HG03066 (cell line): ENCODE results near the gene KHDC4.
A peak's percentile ranks its signal among the peaks of the same experiment; 100 is the strongest.

Experiments
- ATAC-seq: cut with Tn5 transposase; IDR thresholded peaks from one replicate; pipeline ENCODE4 v1.9.1; 2021; ENCODE audit warnings: low read depth; ENCODE audit not compliant: unreplicated experiment

KHDC4 gene

GRCh38 chr1:155970531-155971167 is 36.4 kb upstream of the KHDC4 start:
- peak; percentile 68 for ATAC-seq

- ATAC-seq = no peak
Observed at GRCh38 chr1:155969377-155969791, 35.2 kb upstream of the KHDC4 start.

- ATAC-seq = no peak
Observed at GRCh38 chr1:155968670-155969069, 34.5 kb upstream of the KHDC4 start.

GRCh38 chr1:155968051-155968400 is 33.8 kb upstream of the KHDC4 start:
- no peak for ATAC-seq

- ATAC-seq = no peak
Observed at GRCh38 chr1:155967341-155968050, 33.3 kb upstream of the KHDC4 start.

GRCh38 chr1:155966750-155967149 is 32.5 kb upstream of the KHDC4 start:
- no peak for ATAC-seq

GRCh38 chr1:155966135-155966534 is 31.9 kb upstream of the KHDC4 start:
- ATAC-seq = no peak

GRCh38 chr1:155964193-155964592 is 30.0 kb upstream of the KHDC4 start:
- ATAC-seq = no peak

GRCh38 chr1:155962599-155963211 is 28.5 kb upstream of the KHDC4 start:
- ATAC-seq = no peak

GRCh38 chr1:155961937-155962336 is 27.7 kb upstream of the KHDC4 start:
- no peak for ATAC-seq

- ATAC-seq = no peak
Observed at GRCh38 chr1:155960081-155960745, 26.0 kb upstream of the KHDC4 start.

- ATAC-seq = no peak
Observed at GRCh38 chr1:155957411-155957915, 23.2 kb upstream of the KHDC4 start.

- ATAC-seq = no peak
Observed at GRCh38 chr1:155954645-155955044, 20.4 kb upstream of the KHDC4 start.

GRCh38 chr1:155952505-155952890 is 18.3 kb upstream of the KHDC4 start:
- no peak for ATAC-seq

GRCh38 chr1:155951753-155952504 is 17.7 kb upstream of the KHDC4 start:
- ATAC-seq = no peak

- ATAC-seq = no peak
Observed at GRCh38 chr1:155950829-155951228, 16.6 kb upstream of the KHDC4 start.

GRCh38 chr1:155947741-155948140 is 13.5 kb upstream of the KHDC4 start:
- no peak for ATAC-seq

GRCh38 chr1:155947292-155947691 is 13.1 kb upstream of the KHDC4 start:
- ATAC-seq = no peak

GRCh38 chr1:155946633-155947219 is 12.5 kb upstream of the KHDC4 start:
- peak; percentile 11 for ATAC-seq

- no peak for ATAC-seq
Observed at GRCh38 chr1:155944444-155944799, 10.2 kb upstream of the KHDC4 start.
